Peyer's patch (tissue), 4 donors: ENCODE data around the gene APOBEC3A.

ENCODE experiments used
- CTCF ChIP-seq, 6 experiments: fragments of 450-650 bp in 4 of 6; fragments of 200-600 bp in 2 of 6; sonication (generic) in 1 of 6; IDR thresholded peaks; one replicate each; pipeline ENCODE4 v1.5.1; 2017 to 2019; ENCODE audit warnings: antibody characterized with exemption in 6 of 6, mild to moderate bottlenecking in 3 of 6, moderate library complexity in 1 of 6
- POLR2A ChIP-seq, 2 donors: fragments of 450-650 bp; IDR thresholded peaks; one replicate each; pipeline ENCODE4 v1.5.1; 2017; ENCODE audit warnings: antibody characterized with exemption in 2 of 2, mild to moderate bottlenecking in 2 of 2, moderate library complexity in 2 of 2

- TF ChIP-seq CTCF (IDR thresholded peaks at IDR 0.05) (no peak), POLR2A (IDR thresholded peaks at IDR 0.05) (no peak)
Observed at GRCh38 chr22:38944653-38945052, 12.8 kb upstream of the APOBEC3A start.
